Activated naive CD8-positive, alpha-beta T cell (primary cell): Measurements from ENCODE around the gene DNAJA2.

Experiments
- H3K27ac Mint-ChIP-seq: one replicate; pipeline ENCODE4 v1.8.0; 2021; ENCODE audit warnings: mixed read lengths
- H3K27me3 Mint-ChIP-seq: one replicate; pipeline ENCODE4 v1.8.0; 2021; ENCODE audit warnings: mixed read lengths
- H3K36me3 Mint-ChIP-seq: one replicate; pipeline ENCODE4 v1.8.0; 2021; ENCODE audit warnings: mixed read lengths
- H3K4me1 Mint-ChIP-seq: one replicate; pipeline ENCODE4 v1.8.0; 2021; ENCODE audit warnings: low read depth, mixed read lengths
- H3K4me3 Mint-ChIP-seq: one replicate; pipeline ENCODE4 v1.8.0; 2021; ENCODE audit warnings: mild to moderate bottlenecking, mixed read lengths
- H3K9me3 Mint-ChIP-seq: one replicate; pipeline ENCODE4 v1.8.0; 2021; ENCODE audit warnings: low read depth, mixed read lengths

DNAJA2 gene

DNA sequence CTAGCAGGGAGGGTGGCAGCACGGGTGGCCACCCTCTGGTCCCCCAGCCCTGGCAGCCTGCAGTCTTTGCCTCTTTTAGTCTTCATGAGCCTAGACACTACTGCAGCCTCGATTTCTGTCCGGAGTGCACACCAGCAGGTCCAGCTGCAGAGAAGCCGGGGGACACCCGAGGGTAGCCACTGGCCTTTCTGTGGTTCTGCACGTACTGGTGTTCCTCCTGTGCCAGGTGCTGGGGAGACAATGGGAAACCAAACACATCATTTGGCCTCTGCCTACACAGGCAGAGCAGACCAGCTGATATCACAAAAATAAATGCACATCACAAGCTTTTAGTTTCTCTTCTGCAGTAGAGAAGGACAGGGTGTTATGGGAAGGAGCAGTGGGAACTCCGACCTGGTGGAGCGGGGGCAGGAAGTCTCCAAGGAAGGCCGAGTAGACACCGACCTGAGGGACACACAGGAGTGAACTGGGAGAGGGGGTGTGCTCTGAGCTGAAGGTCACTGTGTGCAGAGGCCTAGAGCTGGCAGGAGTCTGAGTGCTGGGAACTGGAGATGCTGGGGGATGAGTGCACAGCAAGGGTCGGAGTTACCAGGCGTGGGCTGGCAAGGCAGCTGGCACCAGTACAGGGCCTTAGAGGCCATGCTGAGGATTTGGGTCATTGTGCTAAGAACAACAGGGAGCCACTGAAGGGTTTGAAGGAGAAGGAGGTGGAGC, 66.3 kb downstream of the DNAJA2 start:
- Mint-ChIP-seq H3K9me3 (no peaks in the 10 kb centered on the region), H3K27me3 (no peaks in the 10 kb centered on the region), H3K27ac (no peak overlapping the region), H3K36me3 (no peaks in the 10 kb centered on the region), H3K4me1 (no peaks in the 10 kb centered on the region), H3K4me3 (no peak overlapping the region)

DNA sequence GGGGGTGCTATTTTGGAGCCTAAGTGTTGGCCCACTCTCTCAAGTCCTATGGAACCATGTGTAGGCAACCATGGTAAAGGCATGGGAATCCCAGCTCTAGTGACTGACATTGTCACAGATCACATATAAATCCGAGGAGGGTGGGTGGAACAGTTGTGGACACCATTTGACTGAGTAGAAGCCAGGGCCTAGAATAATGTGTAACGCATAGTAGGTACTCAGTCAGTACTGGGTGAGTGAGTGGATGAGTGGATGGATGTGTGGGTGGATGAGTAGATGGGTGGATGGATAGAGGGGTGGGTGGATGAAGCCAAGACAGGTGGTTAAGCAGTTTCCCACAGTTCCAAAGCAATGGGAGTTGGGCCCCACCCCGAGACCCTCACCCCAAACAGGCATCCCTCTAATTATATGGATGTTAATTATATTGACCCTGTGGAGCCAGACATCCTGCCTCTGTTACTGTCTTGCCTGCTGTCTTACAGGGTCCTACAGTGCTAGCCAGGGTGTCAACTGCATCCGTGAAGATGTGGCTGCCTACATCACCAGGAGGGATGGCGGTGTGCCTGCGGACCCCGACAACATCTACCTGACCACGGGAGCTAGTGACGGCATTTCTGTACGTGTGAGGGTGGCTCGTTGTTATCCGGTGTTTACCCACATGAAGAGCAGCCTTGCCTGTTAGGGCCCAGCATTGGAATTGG, 67.0 kb downstream of the DNAJA2 start:
- Mint-ChIP-seq H3K9me3 (no peaks in the 10 kb centered on the region), H3K4me1 (no peaks in the 10 kb centered on the region), H3K27me3 (no peaks in the 10 kb centered on the region), H3K4me3 (no peak overlapping the region), H3K27ac (no peak overlapping the region), H3K36me3 (no peaks in the 10 kb centered on the region)
